Gastrocnemius medialis (tissue), 4 donors: ENCODE measurements around the gene TEX264.

Source experiments
- POLR2A ChIP-seq, 2 donors: fragments of 450-650 bp; IDR thresholded peaks; one replicate each; pipeline ENCODE4 v1.6.1; 2017; ENCODE audit warnings: antibody characterized with exemption in 2 of 2, mild to moderate bottlenecking in 2 of 2, moderate library complexity in 2 of 2
- TF ChIP-seq, protein P1 (sequence below), 5 experiments: fragments of 450-650 bp in 3 of 5; fragments of 200-600 bp in 2 of 5; sonication (generic) in 2 of 5; IDR thresholded peaks in 4 of 5; conservative IDR thresholded peaks in 1 of 5; 1 replicate in 4 of 5; 2 replicates in 1 of 5; pipeline ENCODE4 v1.5.1; 2016 to 2019; ENCODE audit warnings: antibody characterized with exemption in 5 of 5, mild to moderate bottlenecking in 3 of 5, moderate library complexity in 3 of 5

DNA sequence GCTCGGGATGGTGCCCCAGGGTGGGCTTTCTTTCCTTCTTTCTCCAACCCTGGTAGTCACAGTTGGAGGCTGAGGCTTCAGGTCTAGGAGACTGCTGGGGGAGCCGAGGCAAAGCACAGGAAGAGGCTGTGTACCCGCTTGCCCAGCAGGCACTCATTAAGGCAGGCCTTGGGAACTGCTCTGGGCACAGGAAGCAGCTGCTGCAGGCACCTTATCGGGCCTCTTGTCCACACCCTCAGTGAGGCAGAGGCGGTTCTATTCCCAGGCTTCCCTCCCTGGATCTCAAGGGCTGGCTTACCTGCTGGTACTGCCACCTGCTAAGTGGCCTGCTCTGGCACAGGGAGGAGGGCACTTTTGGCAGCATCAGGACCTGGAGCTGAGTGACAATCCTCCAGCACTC lies 20.0 kb downstream of the TEX264 start:
- no peak for TF ChIP-seq POLR2A (IDR thresholded peaks at IDR 0.05)
- TF ChIP-seq, protein P1, sequence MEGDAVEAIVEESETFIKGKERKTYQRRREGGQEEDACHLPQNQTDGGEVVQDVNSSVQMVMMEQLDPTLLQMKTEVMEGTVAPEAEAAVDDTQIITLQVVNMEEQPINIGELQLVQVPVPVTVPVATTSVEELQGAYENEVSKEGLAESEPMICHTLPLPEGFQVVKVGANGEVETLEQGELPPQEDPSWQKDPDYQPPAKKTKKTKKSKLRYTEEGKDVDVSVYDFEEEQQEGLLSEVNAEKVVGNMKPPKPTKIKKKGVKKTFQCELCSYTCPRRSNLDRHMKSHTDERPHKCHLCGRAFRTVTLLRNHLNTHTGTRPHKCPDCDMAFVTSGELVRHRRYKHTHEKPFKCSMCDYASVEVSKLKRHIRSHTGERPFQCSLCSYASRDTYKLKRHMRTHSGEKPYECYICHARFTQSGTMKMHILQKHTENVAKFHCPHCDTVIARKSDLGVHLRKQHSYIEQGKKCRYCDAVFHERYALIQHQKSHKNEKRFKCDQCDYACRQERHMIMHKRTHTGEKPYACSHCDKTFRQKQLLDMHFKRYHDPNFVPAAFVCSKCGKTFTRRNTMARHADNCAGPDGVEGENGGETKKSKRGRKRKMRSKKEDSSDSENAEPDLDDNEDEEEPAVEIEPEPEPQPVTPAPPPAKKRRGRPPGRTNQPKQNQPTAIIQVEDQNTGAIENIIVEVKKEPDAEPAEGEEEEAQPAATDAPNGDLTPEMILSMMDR (IDR thresholded peaks at IDR 0.05 in 4 of 5, conservative IDR thresholded peaks at IDR 0.05 in 1 of 5), result no peak
